Kidney (tissue), 14 donors: Measurements from ENCODE around the gene PPDPF. TPM values are rescaled to one million over a fixed set of nuclear protein-coding genes. Genes with fewer than 3 reads are reported as not detected.

Experiments used
- DNase-seq, 5 donors: peaks; one replicate each; pipeline ENCODE4 v3.0.0-alpha.2; 2013 to 2020
- FAIRE-seq: peaks from 2 replicates; lab custom pipeline; 2012; peaks lifted over from hg19 to GRCh38; lab: Jason Lieb, UNC
- H3K27ac ChIP-seq, 2 donors: one replicate each; pipeline ENCODE4 v1.7.0; 2013; ENCODE audit warnings: low read depth in 2 of 2, low read length in 2 of 2, inconsistent platforms in 1 of 2
- H3K27me3 ChIP-seq: one replicate; pipeline ENCODE4 v1.7.1; 2013; ENCODE audit warnings: low read length, inconsistent platforms; ENCODE audit not compliant: control insufficient read depth, insufficient read depth
- H3K36me3 ChIP-seq, 3 donors: one replicate each; pipeline versions ENCODE4 v1.7.0 to v1.7.1; 2013; ENCODE audit warnings: low read length in 3 of 3, control low read depth in 1 of 3, inconsistent platforms in 1 of 3; ENCODE audit not compliant: insufficient read depth in 3 of 3, control insufficient read depth in 2 of 3
- H3K4me1 ChIP-seq, 3 donors: one replicate each; pipeline versions ENCODE4 v1.7.0 to v1.7.1; 2013; ENCODE audit warnings: low read length in 3 of 3, inconsistent platforms in 1 of 3, low read depth in 1 of 3; ENCODE audit not compliant: control insufficient read depth in 2 of 3, insufficient read depth in 2 of 3
- H3K4me3 ChIP-seq, 3 donors: one replicate each; pipeline versions ENCODE4 v1.7.0 to v1.8.1; 2013; ENCODE audit warnings: low read length in 3 of 3, control low read depth in 1 of 3, inconsistent platforms in 1 of 3
- H3K9ac ChIP-seq, 3 donors: one replicate each; pipeline versions ENCODE4 v1.7.0 to v1.7.1; 2013; ENCODE audit warnings: low read length in 3 of 3, control low read depth in 1 of 3, inconsistent platforms in 1 of 3
- H3K9me3 ChIP-seq, 3 donors: one replicate each; pipeline versions ENCODE4 v1.7.0 to v1.7.1; 2013; ENCODE audit warnings: low read length in 3 of 3, control low read depth in 1 of 3, inconsistent platforms in 1 of 3; ENCODE audit not compliant: control insufficient read depth in 2 of 3, insufficient read depth in 1 of 3
- intact Hi-C: fragments of 100-400 bp; cut with DNase I; formaldehyde crosslinking; loops from one replicate; pipeline ENCODE4 v1.11.1; 2022
- polyA plus RNA-seq: library from polyadenylated mRNA; stranded (reverse); fragments of 350-450 nt; fragmentation: Illumina TruSeq; extraction: RNeasy Lipid Tissue Mini Kit (QIAGEN cat#74804); gene quantifications from one replicate; pipeline ENCODE4 v1.2.3, GENCODE V29; 2014; ENCODE audit warnings: low read depth, low replicate concordance; ENCODE audit not compliant: insufficient read depth
- total RNA-seq: library from RNA; stranded (reverse); fragmentation: NEBNext Ultra II Directional; extraction: Animal tissue kit (Norgen Biotek cat#: 25700); gene quantifications from one replicate; pipeline ENCODE4 v1.2.1, GENCODE V29; 2021
- TF ChIP-seq, protein P1 (sequence below): IDR thresholded peaks from 3 replicates; pipeline ENCODE4 v1.5.1; 2012; ENCODE audit warnings: mild to moderate bottlenecking, moderate library complexity, borderline replicate concordance; ENCODE audit not compliant: insufficient read depth; ENCODE audit errors: extremely low read depth
- donor health status: control.
- donor health status: control.
- donor health status: control.
- donor health status: control.
- donor health status: control.
- donor health status: DM: yes; HTN: yes; CAD: no.
- donor health status: Normal renal cell carcinoma (clear cell type).

Gene PPDPF
- total and polyA plus RNA-seq, 2 donors from 2014 or later: 578 to 961 TPM

DNA sequence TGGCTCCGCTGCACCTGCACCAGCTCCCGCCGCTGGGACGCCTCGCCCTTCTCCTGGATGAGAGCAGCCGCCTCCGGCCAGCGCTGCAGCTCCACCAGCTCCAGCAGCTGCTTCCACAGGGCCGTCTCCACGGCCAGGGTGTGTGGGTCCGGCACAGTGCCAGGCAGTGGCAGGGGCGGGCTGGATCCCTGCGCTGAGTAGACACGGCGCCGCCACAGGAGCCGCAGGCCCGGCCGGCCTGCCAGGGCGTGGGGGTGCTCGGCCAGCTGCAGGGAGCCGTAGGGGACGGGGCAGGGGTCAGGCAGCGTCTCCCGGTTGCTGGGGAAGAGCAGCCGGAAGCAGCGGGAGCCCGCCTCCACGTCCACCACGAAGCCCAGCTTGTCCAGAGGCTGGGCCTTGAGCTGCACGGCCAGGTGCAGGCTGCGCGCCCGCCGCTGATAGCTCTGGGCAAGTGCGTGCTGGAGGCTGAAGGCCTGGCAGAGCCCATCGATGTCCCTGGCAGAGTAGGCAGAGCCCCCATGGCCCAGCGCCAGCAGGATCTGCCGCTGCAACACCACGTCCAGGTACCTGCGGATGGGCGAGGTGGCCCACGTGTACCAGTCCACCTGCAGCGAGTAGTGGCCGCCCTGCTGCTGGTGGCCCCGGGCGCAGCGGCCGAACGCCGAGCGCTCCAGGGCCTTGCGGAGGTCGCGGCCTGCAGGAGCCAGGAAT is 42.8 kb downstream of the PPDPF start:
- no peak for DNase-seq
- no peak for FAIRE-seq
- intact Hi-C loops: no loop called here
- Histone ChIP-seq H3K4me3 (no peak overlapping the region), H3K9me3 (no peaks in the 10 kb centered on the region), H3K27ac (no peak overlapping the region), H3K36me3 (peaks cover 0 to 3% (median 0%) of the 10 kb centered on the region in 3 donors), H3K9ac (no peak overlapping the region), H3K4me1 (no peaks in the 10 kb centered on the region), H3K27me3 (no peaks in the 10 kb centered on the region)
- TF ChIP-seq, protein P1, sequence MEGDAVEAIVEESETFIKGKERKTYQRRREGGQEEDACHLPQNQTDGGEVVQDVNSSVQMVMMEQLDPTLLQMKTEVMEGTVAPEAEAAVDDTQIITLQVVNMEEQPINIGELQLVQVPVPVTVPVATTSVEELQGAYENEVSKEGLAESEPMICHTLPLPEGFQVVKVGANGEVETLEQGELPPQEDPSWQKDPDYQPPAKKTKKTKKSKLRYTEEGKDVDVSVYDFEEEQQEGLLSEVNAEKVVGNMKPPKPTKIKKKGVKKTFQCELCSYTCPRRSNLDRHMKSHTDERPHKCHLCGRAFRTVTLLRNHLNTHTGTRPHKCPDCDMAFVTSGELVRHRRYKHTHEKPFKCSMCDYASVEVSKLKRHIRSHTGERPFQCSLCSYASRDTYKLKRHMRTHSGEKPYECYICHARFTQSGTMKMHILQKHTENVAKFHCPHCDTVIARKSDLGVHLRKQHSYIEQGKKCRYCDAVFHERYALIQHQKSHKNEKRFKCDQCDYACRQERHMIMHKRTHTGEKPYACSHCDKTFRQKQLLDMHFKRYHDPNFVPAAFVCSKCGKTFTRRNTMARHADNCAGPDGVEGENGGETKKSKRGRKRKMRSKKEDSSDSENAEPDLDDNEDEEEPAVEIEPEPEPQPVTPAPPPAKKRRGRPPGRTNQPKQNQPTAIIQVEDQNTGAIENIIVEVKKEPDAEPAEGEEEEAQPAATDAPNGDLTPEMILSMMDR: no peak

- Histone ChIP-seq H3K36me3 (peaks cover 0 to 3% (median 0%) of the 10 kb centered on the region in 3 donors), H3K9me3 (no peaks in the 10 kb centered on the region), H3K4me1 (no peaks in the 10 kb centered on the region), H3K27ac (no peak overlapping the region), H3K9ac (no peak overlapping the region), H3K4me3 (no peak overlapping the region), H3K27me3 (no peaks in the 10 kb centered on the region)
- FAIRE-seq (no peak), DNase-seq (no peak)
- TF ChIP-seq, protein P1: no peak
- intact Hi-C loops: no loop called here
Observed at GRCh38 chr20:63564036-63564810, 43.7 kb downstream of the PPDPF start.

DNA sequence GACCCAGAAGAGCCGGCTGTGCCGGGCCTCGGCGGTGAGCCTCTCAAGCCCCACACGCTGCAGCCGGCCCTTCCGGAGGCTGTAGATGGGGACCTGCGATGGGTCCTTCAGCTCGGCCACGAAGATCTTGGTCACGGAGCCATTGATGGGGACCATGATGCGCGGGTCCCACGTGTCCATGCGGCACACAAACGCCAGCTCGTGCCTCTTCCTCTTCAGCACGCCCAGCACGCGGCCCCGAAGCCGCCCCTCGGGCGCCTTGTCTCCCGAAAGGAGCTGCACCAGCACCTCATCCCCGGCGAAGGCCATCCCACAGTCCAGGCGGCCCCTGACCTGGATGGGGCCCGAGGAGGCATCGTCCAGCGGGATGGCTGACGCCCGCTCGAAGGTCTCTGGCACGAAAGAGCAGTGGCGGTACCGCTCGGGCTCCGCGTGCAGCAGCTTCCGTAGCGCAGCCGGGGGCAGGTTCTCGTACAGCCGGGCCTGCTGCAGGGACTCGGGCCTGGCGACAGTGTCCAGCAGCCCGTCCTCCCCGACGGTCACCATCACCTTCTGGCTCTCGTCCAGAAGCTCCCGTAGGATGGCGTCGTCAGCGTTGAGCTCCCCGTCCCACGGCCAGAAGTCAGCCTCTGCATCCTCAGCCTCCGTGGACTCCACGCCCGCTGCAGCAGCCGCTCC is 44.6 kb downstream of the PPDPF start:
- Histone ChIP-seq H3K27ac (no peak overlapping the region), H3K36me3 (peaks cover 0 to 3% (median 0%) of the 10 kb centered on the region in 3 donors)
- TF ChIP-seq, protein P1: no peak

More for the DNA sequence above, 44.6 kb downstream of the PPDPF start:
- Histone ChIP-seq H3K27me3 (no peaks in the 10 kb centered on the region), H3K9ac (no peak overlapping the region), H3K4me3 (no peak overlapping the region), H3K4me1 (no peaks in the 10 kb centered on the region), H3K9me3 (no peaks in the 10 kb centered on the region)
- intact Hi-C loops: no loop called here
- DNase-seq (no peak), FAIRE-seq (no peak)
